NCI-H1694 (cell line): ENCODE results near the gene SQOR.

Source experiments
- DNase-seq: peaks from one replicate; lab custom pipeline; 2025; lab: John Stamatoyannopoulos, UW

SQOR gene

GRCh38 chr15:45634432-45635190, at the start of gene SQOR:
Gene SQOR (plus strand): TSS chr15:45635029. CDS start chr15:45658924, 23,895 bp downstream.
- no peak for DNase-seq

GRCh38 chr15:45585069-45585791, 49.6 kb upstream of the SQOR start:
- DNase-seq = no peak

GRCh38 chr15:45586125-45586524, 48.7 kb upstream of the SQOR start:
- DNase-seq = no peak

GRCh38 chr15:45586601-45587094, 48.2 kb upstream of the SQOR start:
- DNase-seq = no peak

GRCh38 chr15:45587095-45587862, 47.5 kb upstream of the SQOR start, which contains the start of gene BLOC1S6:
Gene BLOC1S6 (plus strand): TSS chr15:45587379. CDS start chr15:45587444, 65 bp downstream.
- DNase-seq = peak; percentile 82

- DNase-seq = no peak
Observed at GRCh38 chr15:45587863-45588170, 47.0 kb upstream of the SQOR start.

GRCh38 chr15:45588219-45588875, 46.5 kb upstream of the SQOR start:
- no peak for DNase-seq

- DNase-seq = no peak
Observed at GRCh38 chr15:45589256-45589655, 45.6 kb upstream of the SQOR start.

GRCh38 chr15:45594319-45594718, 40.5 kb upstream of the SQOR start:
- no peak for DNase-seq

- DNase-seq = no peak
Observed at GRCh38 chr15:45594835-45595530, 39.8 kb upstream of the SQOR start.

GRCh38 chr15:45603881-45604280, 30.9 kb upstream of the SQOR start:
- DNase-seq = no peak

GRCh38 chr15:45604326-45604725, 30.5 kb upstream of the SQOR start:
- DNase-seq = no peak

- DNase-seq = no peak
Observed at GRCh38 chr15:45606413-45606812, 28.4 kb upstream of the SQOR start.

- DNase-seq = no peak
Observed at GRCh38 chr15:45606841-45607240, 28.0 kb upstream of the SQOR start.

GRCh38 chr15:45611305-45611704, 23.5 kb upstream of the SQOR start:
- DNase-seq = no peak

- DNase-seq = no peak
Observed at GRCh38 chr15:45612790-45613415, 21.9 kb upstream of the SQOR start.

- DNase-seq = no peak
Observed at GRCh38 chr15:45616901-45617323, 17.9 kb upstream of the SQOR start.

GRCh38 chr15:45618813-45619212, 16.0 kb upstream of the SQOR start:
- DNase-seq = peak; percentile 12

- no peak for DNase-seq
Observed at GRCh38 chr15:45628136-45628535, 6.7 kb upstream of the SQOR start.

GRCh38 chr15:45630917-45631691, 3.7 kb upstream of the SQOR start:
- DNase-seq = no peak
